ENCODE results near the gene LAMB2. TPM values are rescaled to one million over a fixed set of nuclear protein-coding genes. Genes with fewer than 3 reads are reported as not detected.

The LAMB2 gene
- total RNA-seq, 1 experiment from 2014 or later: 121 TPM

GRCh38 chr3:49120096-49120437 lies 12.8 kb downstream of the LAMB2 start:
- Histone ChIP-seq H3K23ac (ENCODE audit: insufficient read length, low read depth, low read length) (no peak overlapping the region), H3T11ph (ENCODE audit: low read length) (no peak overlapping the region), H3K27ac (ENCODE audit: insufficient read length, low read depth, low read length) (no peak overlapping the region), H3K4ac (ENCODE audit: low read depth, low read length) (no peak overlapping the region), H3K18ac (ENCODE audit: insufficient read length, low read depth, low read length) (no peak overlapping the region), H3K27me3 (ENCODE audit: insufficient read depth, low read length) (no peaks in the 10 kb centered on the region), H4K91ac (ENCODE audit: insufficient read length, low read depth, low read length) (no peak overlapping the region), H3K4me2 (ENCODE audit: insufficient read depth, insufficient read length, low read length) (peak overlapping the region; percentile 95), H4K5ac (ENCODE audit: insufficient read length, low read depth, low read length) (no peak overlapping the region), H2BK20ac (ENCODE audit: low read depth, low read length, poor library complexity, severe bottlenecking) (no peak overlapping the region), H3K23me2 (ENCODE audit: insufficient read length, low read depth, low read length, poor library complexity, severe bottlenecking) (peaks cover 5% of the 10 kb centered on the region), H2BK15ac (ENCODE audit: low read depth, low read length) (no peak overlapping the region), H3K56ac (ENCODE audit: insufficient read length, low read depth, low read length) (no peak overlapping the region), H4K20me1 (ENCODE audit: control insufficient read depth, insufficient read depth, insufficient read length) (peaks cover 2% of the 10 kb centered on the region), H3K9ac (ENCODE audit: extremely low read depth, insufficient read length, low read length) (peak overlapping the region; percentile 80), H2AFZ (ENCODE audit: low read length) (no peak overlapping the region), H3K14ac (ENCODE audit: insufficient read depth, low read length) (peak overlapping the region; percentile 80), H2BK5ac (ENCODE audit: insufficient read length, low read length) (no peak overlapping the region), H4K8ac (replicated peaks; ENCODE audit: insufficient read length, low read depth, low read length) (no peak overlapping the region), H3K79me2 (ENCODE audit: insufficient read depth, low read length) (no peaks in the 10 kb centered on the region; the same call in 1 of the 2 replicates), H3K4me1 (ENCODE audit: insufficient read depth, low read length) (0 out of 2 replicates have a peak, but pooled peaks cover 2% of the 10 kb centered on the region), H2AK5ac (ENCODE audit: insufficient read length, low read length) (no peak overlapping the region), H2BK120ac (ENCODE audit: low read depth, low read length, poor library complexity, severe bottlenecking) (no peak overlapping the region), H2BK12ac (ENCODE audit: insufficient read length, low read depth, low read length) (no peak overlapping the region), H3K79me1 (ENCODE audit: insufficient read depth, low read depth, low read length, poor library complexity, severe bottlenecking) (peaks cover 4% of the 10 kb centered on the region), H3K9me3 (ENCODE audit: control insufficient read depth, low read depth, low read length) (no peaks in the 10 kb centered on the region)
- Mint-ChIP-seq H3K9me3 (no peaks in the 10 kb centered on the region), H3K4me1 (peaks cover 4% of the 10 kb centered on the region in 2 experiments; a peak in 3 of 4 replicates), H3K27me3 (ENCODE audit: low read depth) (no peaks in the 10 kb centered on the region; the same call in 1 of the 2 replicates), H3K4me3 (peak overlapping the region; percentile 81 to 91), H3K36me3 (ENCODE audit: insufficient read depth in 1 of 3, low read depth in 3 of 3) (peaks cover 23 to 58% (median 47%) of the 10 kb centered on the region in 3 experiments), H3K27ac (peak overlapping the region; percentile 68 to 84 (median 76))
- WGBS (ENCODE audit: extremely low coverage, insufficient read length, low lambda C conversion rate): no CpG with 5 or more reads among the region's 9 CpGs
- no peak for TF ChIP-seq CTCF (conservative IDR thresholded peaks at IDR 0.05)
- DNase-seq: no peak
